ENCODE results near the gene AGFG2. TPM values are rescaled to one million over a fixed set of nuclear protein-coding genes. Genes with fewer than 3 reads are reported as not detected.
"Not testable (repeated sequence)": the region's sequence is repeated elsewhere in the genome, so short reads cannot be mapped to it uniquely, and the experiment has no call there.

Gene AGFG2
- total RNA-seq, 1 donor from 2014 or later: 22.9 TPM

DNA sequence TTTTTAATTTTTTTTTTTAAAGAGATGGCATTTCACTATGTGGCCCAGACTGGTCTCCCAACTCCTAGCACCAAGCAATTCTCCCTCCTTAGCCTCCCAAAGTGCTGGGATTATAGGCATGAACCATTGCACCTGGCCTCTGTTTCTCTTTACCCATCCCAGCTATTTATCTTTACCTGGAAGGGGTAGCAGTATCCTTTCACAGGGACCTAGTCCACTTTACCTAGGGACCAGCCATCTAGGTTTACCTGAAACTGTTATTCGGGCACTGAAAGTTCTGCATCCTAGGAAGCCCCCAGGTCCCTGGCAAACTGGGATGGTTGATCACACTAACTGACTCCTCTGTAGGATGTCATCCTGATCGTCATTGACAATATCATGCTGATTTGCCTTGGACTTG lies 21.7 kb upstream of the AGFG2 start:
- H3K36me3 ChIP-seq: no peaks in the 10 kb centered on the region
- peaks cover 10% of the 10 kb centered on the region for H3K4me1 ChIP-seq
- H3K27me3 ChIP-seq (ENCODE audit: low read depth): no peaks in the 10 kb centered on the region
- no peaks in the 10 kb centered on the region for H3K9me3 ChIP-seq
- ATAC-seq (no peak), DNase-seq (no peak)
- intact Hi-C loops (cut with DNase I): no loop called here
- H3K27ac ChIP-seq: no peak overlapping the region
- no peak for TF ChIP-seq CTCF (IDR thresholded peaks at IDR 0.05)
- no peak overlapping the region for H3K4me3 ChIP-seq

- Histone ChIP-seq H3K27ac (no peak overlapping the region), H3K9me3 (no peaks in the 10 kb centered on the region), H3K27me3 (ENCODE audit: low read depth) (no peaks in the 10 kb centered on the region), H3K4me1 (peaks cover 10% of the 10 kb centered on the region), H3K36me3 (no peaks in the 10 kb centered on the region), H3K4me3 (no peak overlapping the region)
- intact Hi-C loops (cut with DNase I): no loop called here
- DNase-seq: no peak
- no peak for TF ChIP-seq CTCF (IDR thresholded peaks at IDR 0.05)
- ATAC-seq: no peak
These were observed 19.4 kb upstream of the AGFG2 start for GRCh38 chr7:100519580-100519979.

- Histone ChIP-seq H3K36me3 (no peaks in the 10 kb centered on the region), H3K4me3 (no peak overlapping the region), H3K4me1 (peaks cover 8% of the 10 kb centered on the region), H3K27ac (no peak overlapping the region), H3K9me3 (no peaks in the 10 kb centered on the region), H3K27me3 (ENCODE audit: low read depth) (no peaks in the 10 kb centered on the region)
- ATAC-seq (no peak), DNase-seq (no peak)
- no peak for TF ChIP-seq CTCF (IDR thresholded peaks at IDR 0.05)
- intact Hi-C loops (cut with DNase I): no loop called here
These were observed 18.9 kb upstream of the AGFG2 start for GRCh38 chr7:100520138-100520537.

- no peak overlapping the region for H3K4me3 ChIP-seq
These were observed 17.9 kb upstream of the AGFG2 start for GRCh38 chr7:100521076-100521475.

DNA sequence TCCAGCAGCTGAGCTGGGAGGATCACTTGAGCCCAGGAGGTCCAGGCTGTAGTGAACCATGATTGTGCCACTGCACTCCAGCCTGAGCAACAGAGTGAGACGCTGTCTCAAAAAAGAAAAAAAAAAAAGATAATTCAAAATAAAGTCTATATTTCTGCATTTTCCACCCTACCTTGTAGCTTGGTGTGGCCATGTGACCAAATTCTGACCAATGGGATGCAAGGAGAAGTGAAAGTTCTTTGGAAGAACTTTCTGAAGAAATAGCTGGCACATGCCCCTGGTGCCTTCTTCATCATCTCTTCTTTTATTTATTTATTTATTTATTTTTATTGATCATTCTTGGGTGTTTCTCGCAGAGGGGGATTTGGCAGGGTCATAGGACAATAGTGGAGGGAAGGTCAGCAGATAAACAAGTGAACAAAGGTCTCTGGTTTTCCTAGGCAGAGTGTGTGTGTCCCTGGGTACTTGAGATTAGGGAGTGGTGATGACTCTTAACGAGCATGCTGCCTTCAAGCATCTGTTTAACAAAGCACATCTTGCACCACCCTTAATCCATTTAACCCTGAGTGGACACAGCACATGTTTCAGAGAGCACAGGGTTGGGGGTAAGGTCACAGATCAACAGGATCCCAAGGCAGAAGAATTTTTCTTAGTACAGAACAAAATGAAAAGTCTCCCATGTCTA lies 17.0 kb upstream of the AGFG2 start:
- H3K4me3 ChIP-seq; H3K36me3 ChIP-seq; H3K9me3 ChIP-seq; H3K4me1 ChIP-seq; H3K27ac ChIP-seq; H3K27me3 ChIP-seq (ENCODE audit: low read depth); DNase-seq; intact Hi-C loops (cut with DNase I): not testable (repeated sequence)
- peak in 1 of 2 donors; percentile 32 for ATAC-seq

More at GRCh38 chr7:100521076-100521475, 17.9 kb upstream of the AGFG2 start:
- ATAC-seq (no peak), DNase-seq (no peak)
- Histone ChIP-seq H3K9me3 (no peaks in the 10 kb centered on the region), H3K27ac (no peak overlapping the region), H3K4me1 (no peaks in the 10 kb centered on the region), H3K36me3 (no peaks in the 10 kb centered on the region), H3K27me3 (ENCODE audit: low read depth) (no peaks in the 10 kb centered on the region)
- intact Hi-C loops (cut with DNase I): no loop called here
- no peak for TF ChIP-seq CTCF (IDR thresholded peaks at IDR 0.05)

- DNase-seq; H3K4me1 ChIP-seq; H3K9me3 ChIP-seq; H3K27ac ChIP-seq; ATAC-seq; H3K36me3 ChIP-seq; H3K4me3 ChIP-seq; intact Hi-C loops (cut with DNase I); H3K27me3 ChIP-seq (ENCODE audit: low read depth): not testable (repeated sequence)
These were observed 15.8 kb upstream of the AGFG2 start for GRCh38 chr7:100523192-100523591.

DNA sequence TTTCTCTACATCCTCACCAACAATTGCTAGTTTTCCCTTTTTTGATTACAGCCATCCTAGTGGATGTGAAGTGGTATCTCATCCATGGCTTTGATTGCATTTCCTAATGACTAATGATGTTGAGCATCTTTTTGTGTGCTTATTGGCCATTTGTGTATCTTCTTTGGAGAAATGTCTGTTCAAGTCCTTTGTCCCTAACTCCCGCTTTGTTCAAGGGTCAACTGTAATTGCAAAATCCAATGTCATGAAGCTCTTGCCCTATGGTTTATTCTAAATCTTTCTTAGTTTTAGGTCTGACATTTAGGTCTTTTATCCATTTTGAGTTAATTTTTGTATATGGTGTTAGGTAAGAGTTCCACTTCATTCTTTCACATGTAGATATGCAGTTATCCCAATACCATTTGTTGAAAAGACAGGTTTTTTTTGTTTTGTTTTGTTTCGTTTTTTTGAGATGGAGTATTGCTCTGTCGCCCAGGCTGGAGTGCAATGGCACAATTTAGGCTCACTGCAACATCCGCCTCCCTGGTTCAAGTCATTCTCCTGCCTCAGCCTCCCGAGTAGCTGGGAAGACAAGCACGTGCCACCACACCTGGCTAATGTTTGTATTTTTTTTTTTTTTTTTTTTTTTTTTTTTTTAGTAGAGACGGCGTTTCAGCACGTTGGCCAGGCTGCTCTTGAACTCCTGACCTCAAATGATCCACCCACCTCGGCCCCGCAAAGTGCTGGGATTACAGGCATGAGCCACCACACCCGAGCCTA lies 10.7 kb upstream of the AGFG2 start:
- H3K27me3 ChIP-seq (ENCODE audit: low read depth); H3K9me3 ChIP-seq; H3K4me3 ChIP-seq; H3K27ac ChIP-seq; H3K36me3 ChIP-seq; intact Hi-C loops (cut with DNase I); H3K4me1 ChIP-seq; DNase-seq; ATAC-seq: not testable (repeated sequence)
